ENCODE measurements around the gene TSPAN18.

TSPAN18 gene

DNA sequence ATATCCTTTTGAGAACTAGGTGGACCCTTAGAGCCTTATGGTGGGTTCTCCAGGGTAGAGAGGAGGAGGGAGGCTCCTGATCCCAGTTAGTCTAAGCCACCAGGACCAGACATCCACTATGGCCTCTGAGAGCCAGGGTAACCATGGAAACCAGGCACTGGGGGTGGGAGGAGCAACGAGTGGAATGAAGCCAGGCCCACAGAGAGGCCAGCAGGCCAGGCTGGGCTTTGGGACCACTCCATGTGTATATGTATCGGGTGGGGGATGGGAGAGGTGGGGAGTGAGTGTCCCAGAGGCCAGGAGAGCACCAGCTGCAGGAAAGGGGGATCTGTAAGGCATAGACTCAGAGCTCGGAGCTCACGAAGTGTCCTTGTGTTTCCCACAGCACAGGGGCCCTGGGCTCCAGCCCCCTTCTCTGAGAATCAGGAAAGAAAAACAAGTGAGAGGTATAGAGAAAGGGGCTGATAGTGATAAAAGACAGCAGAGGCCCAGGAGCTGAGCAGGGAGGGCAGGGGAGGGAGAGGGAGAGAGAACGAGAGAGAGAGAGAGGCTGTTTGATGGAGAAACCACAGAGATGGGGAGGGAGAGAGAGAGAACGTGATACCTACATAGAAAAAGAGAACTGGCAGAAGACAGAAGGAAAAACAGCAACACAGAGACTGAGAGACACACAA lies 15.5 kb upstream of the TSPAN18 start:
- DNase-seq (ENCODE audit: low read depth): no peak

DNA sequence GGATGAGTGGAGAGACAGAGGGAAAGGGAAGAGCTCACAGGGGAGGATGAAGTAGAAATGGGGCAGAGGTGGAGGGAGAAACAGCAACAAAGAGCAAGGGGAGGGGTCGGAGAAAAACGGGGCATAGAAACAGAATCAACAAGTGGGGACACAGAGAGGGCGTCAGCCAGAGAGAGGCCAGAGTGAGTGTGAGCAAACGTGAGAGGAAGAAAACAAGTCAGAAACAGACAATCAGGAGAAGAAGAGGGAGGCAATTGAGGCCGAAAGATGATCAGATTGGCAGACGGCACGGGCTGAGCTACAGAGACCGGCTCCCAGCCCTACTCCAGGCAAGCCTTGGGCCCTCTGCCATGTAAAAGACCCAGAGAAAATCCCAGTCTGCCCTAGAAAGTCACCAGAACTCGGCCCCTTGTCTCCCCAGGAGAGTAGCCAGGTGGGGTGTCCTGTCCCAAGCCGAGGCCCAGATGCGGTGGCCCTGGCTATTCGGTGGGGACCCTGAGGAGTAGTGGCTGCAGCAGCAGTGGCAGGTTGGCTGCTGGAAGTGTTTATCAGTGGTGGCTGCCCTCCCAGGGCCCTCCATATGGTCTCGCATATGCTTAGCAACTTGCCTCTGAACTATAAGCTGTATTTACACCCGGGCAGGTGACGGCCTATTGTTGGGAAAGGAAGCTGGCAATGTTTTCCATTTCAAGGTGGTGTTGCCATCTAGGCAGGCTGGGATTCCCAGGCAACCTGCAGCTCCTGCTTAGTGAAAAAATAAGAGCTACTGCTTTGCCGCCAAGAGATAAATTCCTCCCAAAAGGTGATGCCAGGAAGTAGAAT lies 14.8 kb upstream of the TSPAN18 start:
- no peak for DNase-seq (ENCODE audit: low read depth)

DNA sequence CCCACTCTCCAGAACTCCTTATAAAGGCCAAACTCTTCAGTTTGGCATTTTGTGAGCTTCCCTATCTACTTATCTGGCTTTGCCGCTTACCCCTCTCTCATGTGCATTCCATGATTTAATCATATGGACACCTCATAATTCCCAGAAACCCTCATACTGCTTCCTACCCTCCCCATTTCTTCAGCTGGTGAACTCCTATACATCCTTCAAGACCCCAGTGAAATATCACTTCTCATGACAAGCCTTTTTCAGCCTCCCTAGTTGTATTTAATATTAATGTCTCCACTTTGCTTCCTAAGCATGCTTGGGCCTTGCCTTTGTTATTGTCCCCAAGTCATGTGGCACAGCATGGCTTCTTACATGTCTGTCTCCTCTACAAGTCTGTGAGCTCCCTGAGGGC lies 13.7 kb upstream of the TSPAN18 start:
- no peak for DNase-seq (ENCODE audit: low read depth)

DNA sequence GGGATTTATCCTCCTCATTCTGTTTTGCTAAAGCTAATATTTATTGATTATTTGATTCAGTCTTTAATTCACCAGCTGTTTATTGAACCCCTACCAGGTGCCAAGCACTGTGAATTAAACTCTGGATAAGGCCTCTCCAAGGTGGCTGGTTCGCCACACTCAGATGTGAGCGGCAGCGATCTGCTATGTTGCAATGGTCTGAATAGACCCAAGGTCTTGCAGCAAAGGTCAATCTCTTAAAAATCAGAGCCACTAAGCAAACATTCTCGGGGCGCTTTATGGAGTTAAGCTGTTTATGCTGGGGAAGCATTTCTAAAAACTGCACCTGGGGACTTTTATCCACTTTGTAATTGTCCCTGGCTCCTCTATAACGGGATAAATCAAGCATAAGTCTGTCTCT lies 10.5 kb upstream of the TSPAN18 start:
- DNase-seq (ENCODE audit: low read depth): no peak

DNA sequence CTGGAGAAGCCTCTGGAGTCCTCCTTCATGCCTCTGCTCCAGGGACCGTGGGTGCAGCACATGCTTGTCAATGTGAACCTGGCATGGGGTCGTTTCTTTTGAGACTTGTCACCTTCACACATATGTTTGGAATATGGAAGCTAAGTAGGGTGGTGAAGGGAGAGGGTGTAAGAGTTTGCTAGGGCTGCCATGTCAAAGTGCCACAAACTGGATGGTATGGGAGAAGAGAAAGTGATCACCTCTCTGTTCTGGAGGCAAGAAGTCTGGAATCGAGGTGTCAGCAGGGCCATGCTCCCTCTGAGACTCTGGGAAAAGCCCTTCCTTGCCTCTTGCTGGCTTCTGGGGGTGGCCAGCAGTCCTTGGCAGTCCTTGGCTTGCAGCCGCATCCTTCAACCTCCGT lies 8.7 kb upstream of the TSPAN18 start:
- no peak for DNase-seq (ENCODE audit: low read depth)

DNA sequence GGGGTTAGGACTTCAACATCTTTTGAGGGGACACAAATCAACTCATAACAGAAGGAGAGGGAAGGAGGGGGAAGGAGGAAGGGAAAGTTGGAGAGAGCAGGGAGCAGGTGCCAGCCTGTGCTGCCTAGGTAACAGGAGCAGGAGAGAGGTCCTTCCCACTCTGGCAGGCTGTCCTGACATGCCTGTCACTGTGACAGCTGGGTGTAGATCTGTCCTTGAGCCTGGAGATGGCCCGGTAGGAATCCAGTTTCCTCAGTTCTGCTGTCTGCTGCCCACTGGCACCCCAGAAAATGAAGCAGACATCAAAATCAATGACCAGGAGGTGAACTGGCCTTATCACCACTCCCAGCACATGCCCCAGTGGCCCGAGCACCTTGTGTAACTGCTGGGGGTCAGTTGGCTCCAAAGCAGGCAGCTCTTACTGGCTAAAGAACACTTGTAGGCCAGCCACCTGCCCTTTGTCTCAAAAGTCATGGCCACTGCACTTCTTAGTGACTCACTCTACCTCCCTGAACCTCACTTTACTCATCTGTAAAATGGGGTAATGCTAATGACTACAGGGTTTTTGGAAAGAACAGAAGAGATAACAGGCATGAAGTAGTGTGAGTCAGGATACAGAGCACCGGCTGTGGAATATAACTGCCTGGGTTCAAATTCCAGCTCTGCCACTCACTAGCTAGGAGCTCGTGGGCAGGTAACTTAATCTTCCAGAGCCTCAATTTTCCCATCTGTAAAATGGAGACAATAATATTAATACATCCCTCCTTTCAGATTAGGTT lies 8.0 kb upstream of the TSPAN18 start:
- no peak for DNase-seq (ENCODE audit: low read depth)

DNA sequence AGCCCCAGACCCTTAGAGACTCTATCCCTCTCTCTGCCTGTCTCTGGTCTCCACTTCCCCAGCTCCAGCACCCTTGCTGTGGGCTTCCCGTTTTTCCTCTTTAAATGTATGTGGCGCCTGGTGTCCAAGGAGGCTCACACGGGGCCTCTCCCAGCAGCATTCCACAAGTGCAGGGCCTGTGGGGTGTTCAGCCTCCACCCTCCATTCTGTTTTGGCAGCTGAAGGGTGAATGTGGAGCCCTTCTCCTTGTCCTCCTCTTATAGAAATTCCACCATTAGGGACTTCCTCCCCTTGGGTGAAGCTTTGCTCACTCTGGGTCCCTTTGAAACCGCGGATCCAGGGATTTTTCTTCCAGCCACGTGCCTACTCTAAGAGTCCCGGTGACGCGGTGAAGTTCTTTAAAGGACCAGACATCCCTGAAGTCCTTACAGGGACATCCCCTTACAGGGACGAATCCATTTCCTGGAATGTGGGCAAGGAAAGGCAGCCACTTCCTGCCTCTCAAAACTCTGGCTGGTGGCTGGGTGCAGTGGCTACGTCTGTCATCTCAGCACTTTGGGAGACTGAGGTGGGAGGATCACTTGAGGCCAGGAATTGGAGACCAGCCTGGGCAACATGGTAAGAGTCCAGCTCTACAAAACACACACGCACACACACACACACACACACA lies 1.6 kb upstream of the TSPAN18 start:
- no peak for DNase-seq (ENCODE audit: low read depth)

DNA sequence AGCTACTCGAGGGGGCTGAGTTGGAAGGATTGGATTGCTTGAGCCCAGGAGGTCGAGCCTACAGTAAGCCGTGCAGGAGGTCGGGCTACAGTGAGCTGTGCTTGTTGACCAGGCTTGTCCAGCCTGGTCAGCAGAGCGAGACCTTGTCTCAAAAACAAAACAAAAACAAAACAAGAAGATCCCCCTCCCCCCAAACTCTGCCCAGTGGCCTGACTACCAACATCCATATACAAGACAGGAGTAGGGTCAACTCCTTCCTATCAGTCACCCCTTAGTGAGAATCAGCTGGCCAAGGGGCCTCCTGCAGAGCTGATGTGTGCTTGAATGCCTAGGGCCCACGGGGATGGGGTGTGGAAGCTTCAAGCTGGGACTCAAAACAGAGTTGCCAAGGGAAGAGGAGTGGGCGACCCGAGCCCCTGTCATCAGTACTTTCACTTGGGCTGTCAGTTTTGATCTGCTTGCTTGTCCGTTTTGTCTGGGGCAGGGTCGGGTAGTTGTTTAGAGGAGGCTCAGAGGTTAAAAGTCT lies 942 bp upstream of the TSPAN18 start:
- peak; percentile 6 for DNase-seq (ENCODE audit: low read depth)

DNA sequence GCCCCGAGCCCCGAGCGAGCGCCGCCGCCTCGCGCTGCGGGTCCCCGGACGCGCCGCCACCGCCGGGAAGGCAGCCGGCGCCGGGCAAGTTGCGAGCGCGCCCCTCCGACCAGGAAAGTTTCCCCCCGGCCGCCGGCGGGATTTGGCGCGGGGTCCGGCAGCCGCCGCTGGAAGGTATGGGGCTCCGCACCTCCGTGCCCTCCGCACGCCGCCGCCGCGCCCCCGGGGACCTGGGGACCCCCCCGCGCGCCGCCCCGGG lies 281 bp downstream of the TSPAN18 start:
- no peak for DNase-seq (ENCODE audit: low read depth)

DNA sequence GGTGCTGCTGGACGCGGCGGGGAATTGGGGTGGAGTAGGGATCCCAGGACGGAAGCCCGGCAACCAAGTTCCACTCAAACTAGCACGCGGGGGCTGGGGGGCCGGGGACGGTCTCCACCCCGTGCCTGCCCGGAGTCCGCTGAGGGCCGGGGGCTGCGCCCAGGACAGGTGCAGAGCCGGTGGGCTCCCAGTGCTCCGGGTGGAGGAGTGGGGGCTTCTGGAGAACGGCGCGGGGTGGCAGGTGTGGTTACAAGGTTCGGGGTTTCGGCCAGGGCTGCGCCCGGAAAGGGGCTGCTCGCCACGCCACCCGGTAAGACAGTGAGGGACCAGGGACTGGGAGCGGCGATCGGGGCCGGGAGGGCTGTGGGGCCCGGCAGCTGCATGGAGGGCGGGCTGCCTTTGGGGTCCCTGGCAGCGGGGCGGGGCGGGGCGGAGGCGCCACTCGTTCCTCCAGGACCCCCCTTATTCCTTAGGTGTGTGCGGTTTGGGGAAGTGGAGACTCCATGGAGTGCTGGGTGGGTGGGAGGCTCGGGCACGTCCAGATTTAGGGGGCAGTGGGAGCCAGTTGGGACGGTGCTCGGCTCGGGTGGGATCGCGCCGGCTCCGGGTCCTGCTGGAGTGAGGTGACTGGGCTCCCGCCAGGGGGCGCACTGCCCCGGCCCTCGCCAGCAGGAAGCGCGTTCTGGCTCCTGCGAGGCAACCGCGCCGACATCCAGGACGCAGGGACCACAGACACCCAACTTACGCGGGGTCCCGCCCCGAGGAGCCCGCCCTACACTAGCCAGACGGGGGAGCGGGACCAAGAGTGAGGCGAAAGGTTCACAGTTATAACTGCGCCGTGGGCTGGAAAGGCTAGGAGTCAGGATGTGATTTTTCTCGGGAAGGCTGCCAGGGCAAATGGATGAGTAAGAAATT lies 868 bp downstream of the TSPAN18 start:
- DNase-seq (ENCODE audit: low read depth): peak; percentile 70

DNA sequence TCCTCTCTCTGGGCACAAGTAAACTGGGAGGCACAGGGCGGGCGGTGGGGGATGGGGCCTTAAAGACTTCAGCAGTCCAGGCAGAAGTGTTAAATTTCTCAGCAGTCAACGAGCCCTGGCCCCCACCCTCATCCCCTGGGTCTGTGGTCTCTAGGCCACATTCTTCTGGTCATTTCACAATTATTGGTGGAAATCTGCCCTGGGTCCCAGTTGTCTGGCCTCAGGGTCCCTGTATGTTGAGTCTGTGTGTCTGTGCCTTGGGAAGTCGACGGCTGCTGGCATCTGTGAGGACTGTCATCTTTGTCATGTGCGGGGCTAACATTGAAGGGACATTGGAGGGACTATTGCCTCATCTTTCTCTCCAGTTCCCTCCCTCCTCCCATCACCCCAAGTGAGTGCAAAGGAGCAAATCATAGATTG lies 1.7 kb downstream of the TSPAN18 start:
- DNase-seq (ENCODE audit: low read depth): no peak

DNA sequence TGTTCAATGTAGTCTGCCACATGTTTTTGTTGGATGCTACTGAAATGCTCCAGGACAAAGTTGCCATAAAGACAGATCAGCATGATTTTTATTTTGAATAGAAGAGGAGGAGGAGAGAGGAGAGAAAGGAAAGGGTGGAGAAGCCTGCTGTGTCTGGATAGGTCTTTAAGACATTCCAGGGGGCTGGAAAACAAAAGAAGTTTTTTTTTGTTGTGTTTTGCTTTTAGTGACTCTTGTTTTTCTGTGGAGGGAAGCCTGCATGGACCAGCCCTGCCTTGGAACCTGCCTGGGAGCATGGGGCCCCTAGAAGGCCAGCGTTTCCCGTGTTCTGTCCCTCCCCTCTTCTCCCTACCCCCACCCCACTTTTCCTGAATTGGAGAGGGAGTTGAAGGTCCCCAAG lies 2.3 kb downstream of the TSPAN18 start:
- no peak for DNase-seq (ENCODE audit: low read depth)

DNA sequence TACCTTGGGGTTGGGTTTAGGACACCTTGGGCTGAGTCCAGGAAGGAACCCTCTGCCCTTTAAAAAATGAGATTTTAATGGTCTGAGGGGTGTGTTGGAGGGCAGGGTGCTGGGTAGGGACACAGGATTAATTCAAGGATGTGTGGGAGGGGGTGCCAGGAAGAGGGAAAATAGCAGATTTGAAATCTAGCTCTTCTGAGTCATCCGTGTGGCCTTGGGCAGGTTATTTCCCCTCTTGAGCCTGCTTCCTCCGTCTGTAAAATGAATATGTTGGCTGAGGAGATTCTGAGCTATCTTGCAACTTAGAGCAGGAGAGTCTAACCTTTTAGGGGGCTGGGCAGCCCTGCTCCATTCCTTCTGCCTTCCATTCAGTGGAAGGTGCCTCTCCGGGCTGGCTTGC lies 3.0 kb downstream of the TSPAN18 start:
- DNase-seq (ENCODE audit: low read depth): no peak

DNA sequence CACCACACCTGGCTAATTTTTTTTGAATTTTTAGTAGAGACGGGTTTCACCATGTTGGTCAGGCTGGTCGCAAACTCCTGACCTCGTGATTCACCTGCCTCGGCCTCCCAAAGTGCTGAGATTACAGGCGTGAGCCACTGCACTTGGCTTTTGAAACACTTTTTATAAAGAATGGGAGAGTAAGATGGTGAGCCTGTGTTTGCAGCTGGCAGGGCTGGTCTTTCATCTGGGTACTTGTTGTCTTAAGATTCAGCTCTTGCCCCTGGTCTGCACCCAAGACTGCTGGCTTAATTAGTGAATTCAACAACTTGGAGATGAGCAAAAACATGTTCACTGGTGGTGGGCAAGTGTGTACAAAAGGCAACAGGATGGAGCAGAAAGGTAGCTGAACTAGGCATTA lies 4.0 kb downstream of the TSPAN18 start:
- DNase-seq (ENCODE audit: low read depth): no peak

DNA sequence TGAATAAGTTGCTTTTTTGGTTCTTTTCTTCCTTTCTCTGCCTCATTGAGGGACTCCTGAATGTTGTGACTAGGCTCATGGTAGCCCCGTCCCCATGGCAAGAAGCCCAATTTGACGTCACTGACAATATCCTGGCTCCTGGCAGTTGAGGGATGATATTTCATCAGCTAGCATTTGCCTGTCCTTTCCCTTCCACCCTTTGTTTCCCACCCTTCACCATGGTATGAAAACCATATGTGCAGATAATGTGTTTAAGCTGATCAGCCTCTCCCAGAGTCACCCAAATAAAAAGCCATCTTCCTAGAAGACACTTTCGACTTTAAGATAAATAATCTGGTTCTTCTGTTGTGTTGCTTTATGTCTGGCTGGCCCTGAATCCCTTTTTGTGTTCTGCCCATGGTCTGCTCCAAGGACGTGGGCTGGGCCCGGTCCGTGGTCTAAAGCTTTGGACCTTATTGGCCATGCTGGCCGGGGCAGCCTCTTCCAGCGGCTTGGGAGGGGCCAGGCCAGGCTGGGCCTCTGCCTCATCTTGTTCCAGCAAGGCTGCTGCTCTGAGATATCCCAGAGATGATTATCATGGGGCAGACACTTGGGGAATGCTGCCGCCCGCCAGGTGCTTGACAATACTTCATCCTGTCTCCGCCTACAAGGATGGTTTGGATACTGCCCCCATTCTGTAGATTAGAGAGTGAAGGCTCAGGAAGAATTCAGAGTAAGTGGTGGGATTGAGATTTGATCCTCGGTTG lies 5.1 kb downstream of the TSPAN18 start:
- no peak for DNase-seq (ENCODE audit: low read depth)

DNA sequence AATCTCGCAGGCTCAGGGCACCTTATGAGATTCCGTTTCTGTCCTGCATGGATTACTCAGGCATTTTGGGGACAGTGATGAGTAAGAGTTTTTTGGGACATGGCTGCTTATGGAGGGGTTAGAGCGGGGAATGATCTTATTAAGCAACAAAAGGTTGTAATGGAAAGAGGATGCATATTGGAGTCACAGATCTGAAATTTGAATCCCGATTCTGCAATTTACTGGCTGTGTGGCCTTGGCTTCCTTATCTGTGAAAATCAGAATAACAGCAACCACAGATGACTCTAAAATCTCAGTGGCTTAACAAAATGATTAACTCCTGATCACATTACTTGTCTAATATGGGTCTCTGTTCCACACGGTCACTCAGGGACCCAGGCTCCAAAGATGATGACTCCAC lies 5.8 kb downstream of the TSPAN18 start:
- DNase-seq (ENCODE audit: low read depth): no peak

DNA sequence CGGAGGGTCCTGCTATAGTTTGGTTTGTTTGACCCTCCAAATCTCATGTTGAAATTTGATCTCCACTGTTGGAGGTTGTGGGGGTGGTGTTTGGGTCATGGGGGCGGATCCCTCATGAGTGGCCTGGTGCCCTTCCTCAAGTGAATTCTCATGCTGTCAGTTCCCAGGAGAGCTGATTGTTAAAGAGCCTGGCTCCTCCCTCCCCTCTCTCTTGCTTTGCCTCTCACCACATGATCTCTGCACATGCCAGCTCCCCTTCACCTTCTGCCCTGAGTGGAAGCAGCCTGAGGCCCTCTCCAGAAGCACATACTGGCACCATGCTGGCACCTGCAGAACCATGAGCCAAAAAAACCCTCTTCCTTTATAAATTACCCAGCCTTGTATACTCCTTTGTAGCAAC lies 7.1 kb downstream of the TSPAN18 start:
- DNase-seq (ENCODE audit: low read depth): no peak

DNA sequence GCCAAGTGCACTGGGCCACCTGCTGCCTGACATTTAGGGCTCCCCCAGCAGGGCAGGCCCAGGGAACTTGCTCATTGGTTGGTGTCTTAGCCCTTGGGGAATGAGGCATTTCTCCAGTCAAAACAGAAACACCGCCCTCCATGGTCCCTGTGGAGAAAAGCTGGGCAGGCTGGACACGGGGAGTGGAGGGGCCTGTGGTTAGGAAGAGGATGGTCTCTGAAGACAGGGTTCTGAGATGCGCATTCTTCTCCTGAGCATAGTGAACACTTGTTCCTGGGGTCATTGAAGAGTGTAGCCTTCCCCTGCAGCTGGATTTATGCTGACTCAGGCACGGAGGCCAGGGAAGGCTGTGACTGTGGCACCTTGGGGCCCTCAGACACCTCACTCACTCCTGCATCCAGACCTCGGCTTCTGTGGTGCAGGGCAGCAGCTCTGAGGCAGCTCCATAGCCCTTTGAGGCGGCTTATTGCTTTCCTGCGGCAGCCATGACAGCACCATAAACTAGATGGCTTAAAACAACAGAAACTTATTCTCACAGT lies 8.2 kb downstream of the TSPAN18 start:
- no peak for DNase-seq (ENCODE audit: low read depth)

DNA sequence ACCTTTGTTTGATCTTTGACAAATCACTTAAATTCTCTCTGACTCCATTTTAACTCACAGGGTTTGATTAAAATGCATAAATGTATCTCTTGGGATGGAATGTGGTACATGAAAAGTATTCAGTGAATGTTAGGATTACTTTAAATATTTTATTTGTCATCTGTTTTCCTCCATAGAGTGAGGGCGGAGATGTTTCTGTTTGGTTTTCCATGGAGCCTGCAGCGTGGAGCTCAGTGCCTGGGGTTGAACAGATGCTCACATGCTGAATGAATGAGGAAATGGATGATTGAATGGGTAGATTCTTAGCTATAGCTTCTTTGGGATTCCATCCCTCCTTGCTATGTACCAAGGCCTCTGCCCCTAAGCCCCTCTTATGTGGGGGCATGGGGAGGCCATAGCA lies 10.0 kb downstream of the TSPAN18 start:
- DNase-seq (ENCODE audit: low read depth): no peak
